ENCODE measurements around the gene HTR2C. TPM values are rescaled to one million over a fixed set of nuclear protein-coding genes. Genes with fewer than 3 reads are reported as not detected.
"Not testable (repeated sequence)": the region's sequence is repeated elsewhere in the genome, so short reads cannot be mapped to it uniquely, and the experiment has no call there.

HTR2C gene
- total and polyA plus RNA-seq, 2 of the 13 experiments (the other 11 are each of a cell fraction or from before 2014, with no cell fraction given) = 0.01 TPM; not detected in 1

DNA sequence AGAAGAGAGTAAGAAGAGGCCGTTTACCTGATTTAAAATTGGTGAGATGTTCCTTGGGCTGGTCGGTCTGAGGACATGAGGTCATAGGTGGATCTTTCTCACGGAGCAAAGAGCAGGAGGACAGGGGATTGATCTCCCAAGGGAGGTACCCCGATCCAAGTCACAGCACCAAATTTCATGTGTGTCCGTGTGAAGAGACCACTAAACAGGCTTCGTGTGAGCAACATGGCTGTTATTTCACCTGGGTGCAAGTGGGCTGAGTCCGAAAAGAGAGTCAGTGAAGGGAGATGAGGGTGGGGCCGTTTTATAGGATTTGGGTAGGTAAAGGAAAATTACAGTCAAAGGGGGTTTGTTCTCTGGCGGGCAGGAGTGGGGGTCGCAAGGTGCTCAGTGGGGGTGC is 22.7 kb downstream of the HTR2C start:
- 2% methylated on average over 8 of the region's 10 CpGs for WGBS (ENCODE audit: low lambda C conversion rate)
- BruUV-seq (replicated peaks); intact Hi-C loops (cut with micrococcal nuclease; ENCODE audit: unreplicated experiment); H3K79me2 ChIP-seq (ENCODE audit: insufficient read depth, low read length); H3K9me3 ChIP-seq (ENCODE audit: low read length); H4K20me1 ChIP-seq (ENCODE audit: insufficient read depth, low read length); ATAC-seq; H2AFZ ChIP-seq (ENCODE audit: low read length); H3K9ac ChIP-seq (ENCODE audit: insufficient read depth, low read depth, low read length); DNase-seq (ENCODE audit: low spot score); H3K4me2 ChIP-seq (ENCODE audit: low read depth, low read length); CTCF ChIA-PET (ENCODE audit: low intra/inter-chr PET ratio, low total read pairs); POLR2A ChIA-PET; H3K4me1 ChIP-seq (ENCODE audit: insufficient read depth, low read length); H3K27ac ChIP-seq (ENCODE audit: extremely low read length, insufficient read depth, low read length); H3K27me3 ChIP-seq (ENCODE audit: control insufficient read depth in 1 of 2, insufficient read depth in 2 of 2, low read length in 2 of 2); H3K36me3 ChIP-seq (replicated peaks in 1 of 2; ENCODE audit: control insufficient read depth in 1 of 2, insufficient read depth in 2 of 2, low read length in 2 of 2); H3K4me3 ChIP-seq (replicated peaks in 1 of 3; ENCODE audit: insufficient read depth in 1 of 3, low read depth in 2 of 3, low read length in 3 of 3); FAIRE-seq; in situ Hi-C loops (cut with HindIII; ENCODE audit: extremely low pct_ligation_motif_present, low pct_unique_long_range_greater_than_20kb): not testable (repeated sequence)

GRCh38 chrX:114611018-114611619 is 27.2 kb downstream of the HTR2C start:
- Histone ChIP-seq H4K20me1 (ENCODE audit: insufficient read depth, low read length) (no peaks in the 10 kb centered on the region), H3K79me2 (ENCODE audit: insufficient read depth, low read length) (no peaks in the 10 kb centered on the region), H3K4me3 (replicated peaks in 1 of 3; ENCODE audit: insufficient read depth in 1 of 3, low read depth in 2 of 3, low read length in 3 of 3) (no peak overlapping the region), H3K9me3 (ENCODE audit: low read length) (no peaks in the 10 kb centered on the region), H3K36me3 (replicated peaks in 1 of 2; ENCODE audit: control insufficient read depth in 1 of 2, insufficient read depth in 2 of 2, low read length in 2 of 2) (no peaks in the 10 kb centered on the region), H3K9ac (ENCODE audit: insufficient read depth, low read depth, low read length) (no peak overlapping the region), H3K4me1 (ENCODE audit: insufficient read depth, low read length) (no peaks in the 10 kb centered on the region), H3K27me3 (ENCODE audit: control insufficient read depth in 1 of 2, insufficient read depth in 2 of 2, low read length in 2 of 2) (no peaks in the 10 kb centered on the region), H3K4me2 (ENCODE audit: low read depth, low read length) (no peak overlapping the region), H2AFZ (ENCODE audit: low read length) (no peak overlapping the region), H3K27ac (ENCODE audit: extremely low read length, insufficient read depth, low read length) (no peak overlapping the region)
- POLR2A ChIA-PET = no interaction called here
- no peak for ATAC-seq
- in situ Hi-C loops (cut with HindIII; ENCODE audit: extremely low pct_ligation_motif_present, low pct_unique_long_range_greater_than_20kb) (no loop called here), intact Hi-C loops (cut with micrococcal nuclease; ENCODE audit: unreplicated experiment) (loop anchor here (10.0 kb wide), 1 partner anchor 344 kb away; no protein-coding TSS in a partner anchor)
- FAIRE-seq = peak; percentile 81
- CTCF ChIA-PET (ENCODE audit: low intra/inter-chr PET ratio, low total read pairs) = no interaction called here
- no TSS peak for BruUV-seq (replicated peaks)
- TF ChIP-seq FOXA3 (CRISPR knock-in tag; IDR thresholded peaks at IDR 0.05) (no peak), GTF2F1 (IDR thresholded peaks at IDR 0.05; ENCODE audit: low read length) (no peak), CTCF (CRISPR knock-in tag; IDR thresholded peaks at IDR 0.05) (peak; percentile 55)
- 21% methylated on average over 9 of the region's 11 CpGs for WGBS (ENCODE audit: low lambda C conversion rate)
- DNase-seq (ENCODE audit: low spot score) = peak; percentile 3

All from HepG2 (cell line).